ACHN (cell line): ENCODE results near the gene STARD9.

ENCODE experiments used
- DNase-seq: peaks from one replicate; pipeline ENCODE4 v3.0.0-alpha.2; 2015
- in situ Hi-C: cut with HindIII; loops from 2 replicates; pipeline ENCODE4 v1.10.0; 2017; ENCODE audit warnings: low sequenced_read_pairs, low pct_ligation_motif_present, low pct_unique_long_range_greater_than_20kb

The STARD9 gene

GRCh38 chr15:42681119-42681518, 105.7 kb downstream of the STARD9 start:
- DNase-seq, result no peak
- in situ Hi-C loops, result no loop called here

DNA sequence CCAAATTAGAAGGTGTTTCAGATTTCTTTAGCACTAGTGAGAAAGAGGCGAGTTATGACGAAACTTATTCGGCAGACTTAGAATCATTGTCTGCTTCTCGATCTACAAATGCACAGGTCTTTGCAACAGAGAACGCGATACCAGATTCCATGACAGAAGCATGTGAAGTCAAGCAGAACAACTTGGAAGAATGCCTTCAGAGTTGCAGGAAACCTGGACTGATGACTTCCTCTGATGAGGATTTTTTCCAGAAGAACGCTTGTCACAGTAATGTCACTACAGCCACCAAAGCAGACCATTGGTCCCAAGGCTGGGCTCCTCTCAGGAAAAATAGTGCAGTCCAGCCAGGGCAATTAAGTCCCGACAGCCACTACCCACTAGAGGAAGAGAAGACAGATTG, 110.9 kb downstream of the STARD9 start:
- in situ Hi-C loops, result no loop called here

DNA sequence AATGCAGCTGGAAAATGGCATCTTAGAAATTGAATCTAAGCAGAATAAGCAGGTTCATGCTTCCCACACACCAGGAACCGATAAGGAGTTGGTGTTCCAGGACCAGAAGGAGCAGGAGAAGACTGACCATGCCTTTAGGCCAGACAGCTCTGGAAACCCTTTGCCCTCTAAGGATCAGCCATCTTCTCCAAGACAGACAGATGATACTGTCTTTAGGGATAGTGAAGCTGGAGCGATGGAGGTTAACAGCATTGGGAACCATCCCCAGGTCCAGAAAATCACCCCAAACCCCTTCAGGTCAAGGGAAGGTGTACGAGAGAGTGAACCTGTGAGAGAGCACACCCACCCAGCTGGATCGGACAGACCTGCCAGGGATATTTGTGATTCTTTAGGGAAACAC, 112.3 kb downstream of the STARD9 start:
- in situ Hi-C loops, result no loop called here
- DNase-seq, result no peak

More for the DNA sequence above, 110.9 kb downstream of the STARD9 start:
- no peak for DNase-seq

DNA sequence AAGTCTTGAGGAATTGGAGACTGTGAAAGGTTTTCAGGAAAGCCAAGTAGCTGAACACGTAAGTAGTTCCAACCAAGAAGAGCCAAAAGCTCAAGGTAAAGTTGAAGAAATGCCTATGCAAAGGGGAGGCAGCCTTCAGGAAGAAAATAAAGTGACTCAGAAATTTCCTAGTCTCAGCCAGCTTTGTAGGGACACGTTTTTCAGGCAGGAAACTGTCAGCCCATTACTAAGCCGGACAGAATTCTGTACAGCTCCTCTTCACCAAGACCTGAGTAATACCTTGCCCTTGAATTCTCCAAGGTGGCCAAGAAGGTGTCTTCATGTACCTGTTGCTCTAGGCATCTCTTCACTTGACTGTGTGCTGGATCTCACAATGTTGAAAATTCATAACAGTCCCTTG, 112.9 kb downstream of the STARD9 start:
- DNase-seq, result no peak
- in situ Hi-C loops, result no loop called here

DNA sequence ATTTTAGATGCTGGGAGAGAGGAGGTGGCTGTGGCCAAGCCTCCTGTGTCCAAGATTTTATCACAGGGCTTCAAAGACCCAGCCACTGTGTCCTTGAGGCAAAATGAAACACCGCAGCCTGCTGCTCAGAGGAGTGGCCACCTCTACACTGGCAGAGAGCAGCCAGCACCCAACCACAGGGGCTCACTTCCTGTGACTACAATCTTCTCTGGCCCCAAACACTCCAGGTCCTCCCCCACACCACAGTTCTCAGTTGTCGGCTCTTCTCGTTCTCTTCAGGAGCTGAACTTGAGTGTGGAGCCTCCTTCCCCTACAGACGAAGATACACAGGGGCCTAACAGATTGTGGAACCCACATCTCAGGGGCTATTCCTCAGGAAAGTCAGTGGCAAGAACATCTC, 115.9 kb downstream of the STARD9 start:
- in situ Hi-C loops, result no loop called here
- DNase-seq, result no peak

DNA sequence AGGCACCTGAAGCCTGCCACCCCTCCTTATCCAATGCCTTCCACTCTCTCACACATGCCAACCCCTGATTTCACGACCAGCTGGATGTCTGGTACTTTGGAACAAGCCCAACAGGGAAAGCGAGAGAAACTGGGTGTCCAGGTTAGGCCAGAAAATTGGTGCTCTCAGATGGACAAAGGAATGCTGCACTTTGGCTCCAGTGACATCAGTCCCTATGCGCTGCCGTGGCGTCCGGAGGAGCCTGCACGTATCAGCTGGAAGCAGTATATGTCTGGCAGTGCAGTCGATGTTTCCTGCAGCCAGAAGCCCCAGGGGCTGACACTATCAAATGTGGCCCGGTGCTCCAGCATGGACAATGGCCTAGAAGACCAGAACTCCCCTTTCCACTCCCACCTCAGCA, 116.4 kb downstream of the STARD9 start:
- in situ Hi-C loops, result no loop called here
- DNase-seq, result no peak

GRCh38 chr15:42692536-42692935, 117.1 kb downstream of the STARD9 start:
- in situ Hi-C loops, result no loop called here
- no peak for DNase-seq

DNA sequence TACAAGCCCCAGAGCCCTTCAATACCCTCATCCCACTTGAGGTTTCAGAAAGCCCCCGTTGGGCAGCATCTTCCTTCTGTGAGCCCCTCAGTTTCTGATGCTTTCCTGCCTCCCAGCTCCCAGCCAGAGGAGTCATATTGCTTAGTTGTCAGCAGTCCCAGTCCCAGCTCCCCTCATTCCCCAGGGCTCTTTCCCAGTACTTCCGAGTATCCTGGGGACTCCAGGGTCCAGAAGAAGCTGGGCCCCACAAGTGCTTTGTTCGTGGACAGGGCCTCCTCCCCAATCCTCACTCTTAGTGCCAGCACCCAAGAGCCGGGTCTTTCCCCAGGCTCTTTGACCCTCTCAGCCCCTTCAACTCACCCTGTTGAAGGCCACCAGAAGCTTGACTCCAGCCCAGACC, 117.6 kb downstream of the STARD9 start:
- in situ Hi-C loops, result no loop called here
- no peak for DNase-seq

GRCh38 chr15:42693496-42693895, 118.1 kb downstream of the STARD9 start:
- no peak for DNase-seq
- in situ Hi-C loops, result no loop called here

- in situ Hi-C loops, result no loop called here
- no peak for DNase-seq
These were observed 118.5 kb downstream of the STARD9 start for GRCh38 chr15:42693942-42694341.

- no peak for DNase-seq
- in situ Hi-C loops, result no loop called here
These were observed 119.0 kb downstream of the STARD9 start for GRCh38 chr15:42694398-42694797.

DNA sequence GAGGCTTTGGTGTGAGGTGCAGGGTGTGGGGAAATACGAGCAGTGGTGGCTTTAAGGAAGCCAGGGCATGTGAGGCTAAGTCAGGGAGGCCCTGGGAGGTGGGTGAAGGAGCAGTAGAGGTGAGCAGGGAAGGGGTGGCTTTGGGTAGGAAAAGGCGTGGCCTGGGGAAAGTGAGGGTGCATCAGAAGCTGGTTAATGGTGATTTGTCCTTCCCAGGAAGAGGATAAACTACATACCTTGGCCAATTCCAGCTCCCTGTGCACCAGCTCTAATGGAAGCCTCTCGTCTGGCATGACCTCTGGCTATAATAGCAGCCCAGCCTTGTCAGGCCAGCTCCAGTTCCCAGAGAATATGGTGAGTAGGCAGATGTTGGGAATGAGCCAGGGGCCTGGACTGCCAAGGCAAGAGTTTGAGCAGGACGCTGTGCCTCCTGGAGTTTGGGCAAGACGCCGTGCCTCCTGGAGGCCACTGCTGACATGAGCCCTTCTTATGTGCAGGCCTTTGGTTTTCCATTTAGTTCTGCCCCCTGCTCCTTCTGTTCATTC, 120.2 kb downstream of the STARD9 start:
- in situ Hi-C loops, result no loop called here
- DNase-seq, result no peak

DNA sequence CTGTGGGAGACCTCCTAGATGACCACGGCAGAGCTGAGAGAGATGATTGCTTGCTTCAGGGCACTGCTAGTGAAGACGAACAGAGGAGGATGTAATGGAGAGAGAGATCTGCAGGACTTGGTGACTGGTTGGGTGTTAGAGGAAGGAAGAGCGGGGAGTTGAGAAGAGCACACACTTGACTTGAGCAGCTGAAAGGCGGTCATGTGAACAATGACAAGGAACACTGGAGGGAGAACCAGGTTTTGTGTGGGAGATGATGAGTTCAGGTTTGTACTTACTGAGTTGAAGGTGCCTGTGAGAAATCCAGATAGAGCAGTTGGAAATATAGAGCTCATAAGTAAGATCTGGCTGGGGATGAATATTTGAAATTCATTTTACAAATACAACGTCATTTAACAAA, 121.2 kb downstream of the STARD9 start:
- no peak for DNase-seq
- in situ Hi-C loops, result no loop called here

DNA sequence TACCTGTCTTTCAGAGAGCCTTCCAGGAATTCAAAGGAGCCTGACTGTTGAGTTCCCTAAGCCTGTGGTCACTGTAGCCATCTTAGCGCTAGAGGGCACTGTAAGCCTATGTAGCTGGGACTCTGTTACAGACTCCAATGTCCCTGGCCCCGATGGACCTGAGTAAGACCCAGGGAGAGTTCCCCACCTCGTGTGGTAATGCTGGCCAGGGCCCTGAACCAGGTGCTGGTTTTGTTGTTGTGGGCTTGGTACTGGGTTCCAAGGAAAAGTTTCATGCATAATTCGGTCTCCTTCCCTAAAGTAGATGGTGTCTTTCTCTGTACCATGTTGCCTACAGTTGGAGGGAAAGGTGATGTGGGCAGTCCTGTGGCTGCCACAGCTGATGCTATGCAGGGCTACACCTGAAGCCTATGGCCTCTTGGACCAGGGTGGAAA, 129.1 kb downstream of the STARD9 start:
- in situ Hi-C loops, result no loop called here
- peak; percentile 68 for DNase-seq

DNA sequence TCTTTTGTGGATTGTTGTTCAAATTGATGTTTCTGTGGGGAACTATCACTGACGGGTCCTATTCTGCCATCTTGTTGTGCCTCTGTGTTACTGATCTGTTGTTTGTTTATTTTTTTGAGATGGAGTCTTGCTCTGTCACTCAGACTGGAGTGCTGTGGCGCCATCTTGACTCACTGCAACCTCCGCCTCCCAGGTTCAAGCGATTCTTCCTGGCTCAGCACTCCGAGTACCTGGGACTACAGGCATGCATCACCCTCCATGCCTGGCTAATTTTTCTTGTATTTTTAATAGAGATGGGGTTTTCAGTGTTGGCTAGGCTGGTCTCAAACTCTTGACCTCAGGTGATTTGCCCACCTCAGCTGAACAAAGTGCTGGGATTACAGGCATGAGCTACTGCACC, 129.9 kb downstream of the STARD9 start:
- no peak for DNase-seq
- in situ Hi-C loops, result no loop called here

DNA sequence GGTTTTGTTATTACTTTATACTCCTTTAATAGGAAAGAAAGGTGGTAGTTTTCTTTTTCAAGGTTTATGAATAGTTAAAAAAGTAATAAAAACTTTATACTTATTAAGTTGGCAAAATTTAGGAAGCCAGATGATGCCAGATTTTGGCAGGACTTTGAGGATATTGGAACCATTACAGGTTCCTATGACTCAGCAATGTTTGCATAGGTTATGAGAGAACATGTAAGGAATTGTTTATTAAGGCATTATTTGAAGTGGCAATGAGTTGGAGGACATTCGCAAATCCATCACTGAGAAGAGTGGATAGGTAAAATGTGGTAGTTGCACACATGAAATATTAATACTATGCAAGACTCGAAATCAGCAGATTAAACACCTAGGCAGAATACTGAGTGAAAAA, 131.7 kb downstream of the STARD9 start:
- in situ Hi-C loops, result no loop called here
- no peak for DNase-seq

GRCh38 chr15:42707873-42708544, 132.6 kb downstream of the STARD9 start:
- in situ Hi-C loops, result no loop called here

DNA sequence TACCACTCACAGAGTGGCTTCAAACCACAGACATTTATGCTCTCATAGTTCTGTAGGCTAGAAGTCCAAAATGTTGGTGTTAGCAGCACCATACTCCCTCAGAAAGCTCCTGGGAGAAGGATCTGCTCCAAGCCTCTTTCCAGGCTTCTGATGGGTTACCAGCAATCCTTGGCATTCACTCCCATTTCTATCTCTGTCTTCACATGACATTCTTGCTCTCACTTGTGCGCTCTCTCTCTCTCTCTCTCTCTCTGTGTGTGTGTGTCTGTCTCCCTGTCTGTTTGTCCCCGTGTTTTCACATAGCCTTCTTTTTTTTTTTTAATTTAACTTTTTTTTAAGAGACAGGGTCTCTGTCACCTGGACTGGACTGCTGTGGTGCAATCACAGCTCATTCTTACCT, 135.3 kb downstream of the STARD9 start:
- in situ Hi-C loops, result no loop called here
- DNase-seq, result no peak

More at GRCh38 chr15:42707873-42708544, 132.6 kb downstream of the STARD9 start:
- DNase-seq, result no peak

DNA sequence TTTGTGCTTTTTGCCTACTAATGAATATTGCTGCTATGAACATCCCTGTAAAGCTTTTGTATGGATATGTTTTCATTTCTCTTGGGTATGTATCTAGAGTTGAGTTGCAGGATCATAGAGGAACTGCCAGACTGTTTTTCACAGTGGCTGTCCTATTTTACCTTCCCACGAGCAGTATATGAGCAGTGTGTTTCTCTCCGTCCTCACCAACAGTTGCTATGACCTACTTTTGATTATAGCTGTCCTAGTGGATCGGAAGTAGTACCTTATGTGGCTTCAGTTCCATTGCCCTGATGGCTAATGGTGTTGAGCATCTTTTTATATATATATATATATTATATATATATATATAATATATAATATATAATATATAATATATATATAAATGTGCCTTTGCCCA, 136.3 kb downstream of the STARD9 start:
- in situ Hi-C loops, result no loop called here
- no peak for DNase-seq

GRCh38 chr15:42712584-42712983, 137.2 kb downstream of the STARD9 start:
- DNase-seq, result no peak
- in situ Hi-C loops, result no loop called here

- in situ Hi-C loops, result no loop called here
- no peak for DNase-seq
These were observed 140.7 kb downstream of the STARD9 start for GRCh38 chr15:42716125-42716524.
